DND-41 (cell line): ENCODE results near the gene KRTAP4-9.

Source experiments
- CTCF ChIP-seq: IDR thresholded peaks from 2 replicates; pipeline ENCODE4 v1.5.1; 2012; ENCODE audit warnings: borderline replicate concordance, low read length, moderate library complexity, mild to moderate bottlenecking; ENCODE audit not compliant: poor library complexity, severe bottlenecking; ENCODE audit errors: extremely low read depth
- EZH2 ChIP-seq: IDR thresholded peaks from 3 replicates; pipeline ENCODE4 v1.6.1; 2012; ENCODE audit warnings: borderline replicate concordance, low read depth, mild to moderate bottlenecking, moderate library complexity, low read length, inconsistent platforms; ENCODE audit not compliant: severe bottlenecking

GRCh38 chr17:41065829-41066624, 39.2 kb upstream of the KRTAP4-9 start, which contains the start of gene KRTAP2-4:
- TF ChIP-seq CTCF (no peak), EZH2 (no peak)
